ENCODE results near the gene SNX1. TPM values are rescaled to one million over a fixed set of nuclear protein-coding genes. Genes with fewer than 3 reads are reported as not detected.

The SNX1 gene
- total and polyA plus RNA-seq, 2 donors (not counting 3 experiments of a cell fraction or from before 2014, with no cell fraction given) = 56.0 to 113 TPM

DNA sequence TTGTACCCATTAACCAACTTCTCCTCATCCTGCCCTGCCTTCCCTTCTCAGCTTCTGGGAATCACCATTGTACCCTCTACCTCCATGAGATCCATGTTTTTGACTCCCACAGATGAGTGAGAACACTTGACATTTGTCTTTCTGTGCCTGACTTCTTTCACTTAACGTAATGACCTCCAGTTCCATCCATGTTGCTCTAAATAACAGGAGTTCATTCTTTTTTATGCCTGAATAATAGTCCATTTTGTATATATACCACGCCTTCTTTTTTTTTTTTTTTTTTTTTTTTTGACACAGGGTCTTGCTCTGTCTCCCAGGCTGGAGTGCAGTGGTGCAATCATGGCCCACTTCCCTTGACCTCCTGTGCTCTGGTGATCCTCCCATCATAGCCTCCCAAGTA, 6.7 kb downstream of the SNX1 start:
- Histone ChIP-seq H2AFZ (ENCODE audit: low read depth, low read length) (no peak overlapping the region), H3K9me1 (replicated peaks; ENCODE audit: control insufficient read depth, extremely low read depth, insufficient read depth, low read length) (no peaks in the 10 kb centered on the region), H3K79me2 (ENCODE audit: control insufficient read depth, insufficient read depth, low read length) (peaks cover 85% of the 10 kb centered on the region), H3K4me1 (ENCODE audit: control insufficient read depth, extremely low read depth, insufficient read depth, low read length) (peaks cover 7% of the 10 kb centered on the region), H3K36me3 (ENCODE audit: control insufficient read depth in 2 of 2, extremely low read depth in 1 of 2, insufficient read depth in 2 of 2, low read length in 2 of 2) (no peaks in the 10 kb centered on the region), H4K20me1 (replicated peaks; ENCODE audit: control insufficient read depth, extremely low read depth, insufficient read depth, low read length) (peaks cover 5% of the 10 kb centered on the region), H3K27me3 (ENCODE audit: control insufficient read depth in 2 of 2, insufficient read depth in 2 of 2, low read length in 2 of 2) (no peaks in the 10 kb centered on the region), H3K9me3 (replicated peaks; ENCODE audit: control insufficient read depth, insufficient read depth, low read length) (no peaks in the 10 kb centered on the region), H3K4me3 (replicated peaks in 1 of 3; ENCODE audit: insufficient read depth in 1 of 3, low read depth in 1 of 3, low read length in 3 of 3) (no peak overlapping the region), H3K27ac (ENCODE audit: insufficient read depth, low read depth, low read length) (no peak overlapping the region), H3K9ac (replicated peaks; ENCODE audit: extremely low read depth, insufficient read depth, low read length) (no peak overlapping the region), H3K4me2 (ENCODE audit: insufficient read depth, low read length) (no peak overlapping the region)
- no peak for TF ChIP-seq POLR2A (IDR thresholded peaks at IDR 0.05; ENCODE audit: low read depth, low read length)
- no peak for TF ChIP-seq CTCF (IDR thresholded peaks at IDR 0.05; ENCODE audit: extremely low read depth in 1 of 2, insufficient read depth in 1 of 2, low read depth in 1 of 2, low read length in 2 of 2)
- no peak for TF ChIP-seq GATA2 (IDR thresholded peaks at IDR 0.05; ENCODE audit: insufficient read depth, insufficient read length, low read depth, low read length)
- no peak for TF ChIP-seq FOS (IDR thresholded peaks at IDR 0.05; ENCODE audit: borderline replicate concordance, insufficient read depth, low read length)
- no peak for TF ChIP-seq POLR2AphosphoS5 (IDR thresholded peaks at IDR 0.05; ENCODE audit: insufficient read depth, low read depth, low read length)
- TF ChIP-seq MAX (IDR thresholded peaks at IDR 0.05; ENCODE audit: insufficient read depth, insufficient read length) = no peak
- TF ChIP-seq MYC (IDR thresholded peaks at IDR 0.05; ENCODE audit: low read depth, low read length) = no peak
- TF ChIP-seq JUN (IDR thresholded peaks at IDR 0.05; ENCODE audit: borderline replicate concordance, insufficient read depth, insufficient read length, low read depth) = no peak
- TF ChIP-seq EZH2 (IDR thresholded peaks at IDR 0.05; ENCODE audit: borderline replicate concordance, low read depth, low read length, severe bottlenecking) = no peak
- DNase-seq (ENCODE audit: low read depth, low spot score) (no peak), FAIRE-seq (no peak)
- ChIA-PET POLR2A (no interaction called here), CTCF (no interaction called here)
- BruUV-seq (replicated peaks) = no TSS peak
- dilution Hi-C loops (cut with MboI; ENCODE audit: extremely low pct_ligation_motif_present, low sequenced_read_pairs) = no loop called here
- intact Hi-C loops (cut with micrococcal nuclease) = no loop called here

Measured in endothelial cell of umbilical vein (primary cell).